Measurements from ENCODE around the gene PARVG.

The PARVG gene

GRCh38 chr22:44155115-44155514, 25.6 kb upstream of the PARVG start:
- DNase-seq = no peak

- no peak for DNase-seq
Observed at GRCh38 chr22:44157916-44158618, 22.7 kb upstream of the PARVG start.

GRCh38 chr22:44158816-44159215, 21.9 kb upstream of the PARVG start:
- DNase-seq = no peak

- no peak for DNase-seq
Observed at GRCh38 chr22:44159221-44159620, 21.5 kb upstream of the PARVG start.

- no peak for DNase-seq
Observed at GRCh38 chr22:44159811-44160210, 20.9 kb upstream of the PARVG start.

GRCh38 chr22:44160421-44160820, 20.3 kb upstream of the PARVG start:
- no peak for DNase-seq

- DNase-seq = no peak
Observed at GRCh38 chr22:44161673-44162072, 19.1 kb upstream of the PARVG start.

GRCh38 chr22:44162960-44163359, 17.8 kb upstream of the PARVG start:
- no peak for DNase-seq

- no peak for DNase-seq
Observed at GRCh38 chr22:44163536-44163935, 17.2 kb upstream of the PARVG start.

- DNase-seq = no peak
Observed at GRCh38 chr22:44164031-44164430, 16.7 kb upstream of the PARVG start.

GRCh38 chr22:44165286-44165874, 15.3 kb upstream of the PARVG start:
- no peak for DNase-seq

GRCh38 chr22:44166498-44167276, 14.0 kb upstream of the PARVG start:
- no peak for DNase-seq

- DNase-seq = no peak
Observed at GRCh38 chr22:44167501-44167900, 13.2 kb upstream of the PARVG start.

GRCh38 chr22:44168206-44168605, 12.5 kb upstream of the PARVG start:
- no peak for DNase-seq

- DNase-seq = no peak
Observed at GRCh38 chr22:44170470-44170869, 10.3 kb upstream of the PARVG start.

- DNase-seq = no peak
Observed at GRCh38 chr22:44171561-44171960, 9.2 kb upstream of the PARVG start.

- no peak for DNase-seq
Observed at GRCh38 chr22:44172370-44173108, 8.2 kb upstream of the PARVG start.

- no peak for DNase-seq
Observed at GRCh38 chr22:44173154-44173553, 7.6 kb upstream of the PARVG start.

- no peak for DNase-seq
Observed at GRCh38 chr22:44175676-44176075, 5.0 kb upstream of the PARVG start.

GRCh38 chr22:44179196-44179988, 1.3 kb upstream of the PARVG start:
- no peak for DNase-seq

GRCh38 chr22:44179989-44180705, 578 bp upstream of the PARVG start:
- DNase-seq = no peak
